Breast epithelium (tissue), 3 donors: ENCODE data around the gene ID1.

Experiments used
- POLR2A ChIP-seq: fragments of 450-650 bp; IDR thresholded peaks from one replicate; pipeline ENCODE4 v1.6.1; 2016; ENCODE audit warnings: antibody characterized with exemption, mild to moderate bottlenecking, moderate library complexity
- TF ChIP-seq, protein P1 (sequence below), 3 donors: fragments of 450-650 bp; IDR thresholded peaks; one replicate each; pipeline ENCODE4 v1.5.1; 2016 to 2017; ENCODE audit warnings: antibody characterized with exemption in 3 of 3, mild to moderate bottlenecking in 3 of 3, moderate library complexity in 3 of 3

DNA sequence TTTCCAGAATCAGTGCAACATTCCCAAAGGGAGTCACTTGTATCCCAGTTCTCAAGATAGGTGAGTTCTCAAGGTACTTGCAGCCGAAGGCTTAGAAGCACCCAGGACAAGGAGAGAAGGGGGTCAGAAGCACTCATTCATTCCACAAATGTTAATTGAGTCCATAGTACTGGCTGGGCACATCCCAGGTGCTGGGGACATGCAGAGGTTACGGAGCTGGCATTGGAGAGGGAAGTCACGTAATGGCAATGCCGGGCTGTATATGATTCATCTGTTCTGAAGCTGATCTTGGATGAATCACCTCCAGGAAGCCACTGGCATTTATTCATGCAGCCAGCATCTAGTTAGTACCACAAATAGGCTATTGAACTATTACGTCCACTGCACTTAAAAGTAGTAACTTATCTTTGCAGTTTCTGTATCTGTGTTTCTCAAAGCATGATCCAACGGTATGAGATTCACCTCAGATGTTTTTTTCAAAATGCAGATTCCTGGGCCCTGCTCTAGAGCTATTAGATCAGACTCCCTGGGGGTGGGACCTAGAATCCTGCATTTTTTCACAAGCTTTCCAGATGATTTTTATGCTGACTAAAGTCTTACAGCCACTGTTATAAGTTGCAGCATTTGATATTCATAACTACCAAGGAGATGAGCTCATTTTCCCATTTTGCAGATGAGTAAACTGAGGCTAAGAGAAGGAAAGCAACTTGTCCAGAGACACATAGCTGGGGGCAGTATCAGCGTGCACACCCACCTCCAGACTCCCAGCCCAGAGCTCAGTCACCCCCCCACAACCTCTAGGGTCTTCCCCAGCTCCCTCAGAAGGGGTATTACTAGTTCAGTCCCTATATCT, 44.1 kb upstream of the ID1 start:
- TF ChIP-seq, protein P1, sequence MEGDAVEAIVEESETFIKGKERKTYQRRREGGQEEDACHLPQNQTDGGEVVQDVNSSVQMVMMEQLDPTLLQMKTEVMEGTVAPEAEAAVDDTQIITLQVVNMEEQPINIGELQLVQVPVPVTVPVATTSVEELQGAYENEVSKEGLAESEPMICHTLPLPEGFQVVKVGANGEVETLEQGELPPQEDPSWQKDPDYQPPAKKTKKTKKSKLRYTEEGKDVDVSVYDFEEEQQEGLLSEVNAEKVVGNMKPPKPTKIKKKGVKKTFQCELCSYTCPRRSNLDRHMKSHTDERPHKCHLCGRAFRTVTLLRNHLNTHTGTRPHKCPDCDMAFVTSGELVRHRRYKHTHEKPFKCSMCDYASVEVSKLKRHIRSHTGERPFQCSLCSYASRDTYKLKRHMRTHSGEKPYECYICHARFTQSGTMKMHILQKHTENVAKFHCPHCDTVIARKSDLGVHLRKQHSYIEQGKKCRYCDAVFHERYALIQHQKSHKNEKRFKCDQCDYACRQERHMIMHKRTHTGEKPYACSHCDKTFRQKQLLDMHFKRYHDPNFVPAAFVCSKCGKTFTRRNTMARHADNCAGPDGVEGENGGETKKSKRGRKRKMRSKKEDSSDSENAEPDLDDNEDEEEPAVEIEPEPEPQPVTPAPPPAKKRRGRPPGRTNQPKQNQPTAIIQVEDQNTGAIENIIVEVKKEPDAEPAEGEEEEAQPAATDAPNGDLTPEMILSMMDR (IDR thresholded peaks at IDR 0.05), result no peak
- no peak for TF ChIP-seq POLR2A
